Kasumi-1 (cell line): ENCODE data around the gene MAPKAPK2.
"Not testable (repeated sequence)": the region's sequence is repeated elsewhere in the genome, so short reads cannot be mapped to it uniquely, and the experiment has no call there.

Source experiments
- DNase-seq, 2 experiments: peaks; one replicate each; lab custom pipeline; 2025; lab: John Stamatoyannopoulos, UW

Gene MAPKAPK2

DNA sequence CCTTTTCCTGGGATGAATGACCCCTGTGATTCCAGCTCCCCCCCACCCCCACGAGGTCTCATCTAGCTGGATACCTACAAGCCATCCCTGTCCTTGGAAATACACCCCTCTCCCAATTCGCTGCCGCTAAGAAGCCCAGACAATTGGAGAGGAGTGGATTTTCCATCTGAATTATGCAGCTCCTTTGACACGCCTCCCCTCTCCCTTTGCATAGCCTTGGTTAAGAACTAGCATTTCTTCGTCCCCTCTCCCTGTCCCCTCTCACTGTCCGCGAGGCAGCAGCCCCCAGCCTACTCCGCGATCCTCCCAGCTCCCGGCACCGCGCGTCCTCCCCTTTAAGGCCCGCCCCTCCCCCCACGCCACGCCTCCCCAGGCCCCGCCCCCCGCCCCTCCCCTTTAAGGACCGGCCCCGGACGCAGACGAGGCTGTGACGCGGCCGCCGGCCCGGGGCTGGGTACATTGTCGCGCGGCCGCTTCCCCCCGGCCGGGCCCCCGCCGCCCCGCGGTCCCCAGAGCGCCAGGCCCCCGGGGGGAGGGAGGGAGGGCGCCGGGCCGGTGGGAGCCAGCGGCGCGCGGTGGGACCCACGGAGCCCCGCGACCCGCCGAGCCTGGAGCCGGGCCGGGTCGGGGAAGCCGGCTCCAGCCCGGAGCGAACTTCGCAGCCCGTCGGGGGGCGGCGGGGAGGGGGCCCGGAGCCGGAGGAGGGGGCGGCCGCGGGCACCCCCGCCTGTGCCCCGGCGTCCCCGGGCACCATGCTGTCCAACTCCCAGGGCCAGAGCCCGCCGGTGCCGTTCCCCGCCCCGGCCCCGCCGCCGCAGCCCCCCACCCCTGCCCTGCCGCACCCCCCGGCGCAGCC is at the start of gene MAPKAPK2:
TSS of gene MAPKAPK2 (plus strand) at position 428 of the 856 bp plus-strand sequence. CDS start at position 753, 325 bp downstream.
- peak; percentile 41 to 52 for DNase-seq

DNA sequence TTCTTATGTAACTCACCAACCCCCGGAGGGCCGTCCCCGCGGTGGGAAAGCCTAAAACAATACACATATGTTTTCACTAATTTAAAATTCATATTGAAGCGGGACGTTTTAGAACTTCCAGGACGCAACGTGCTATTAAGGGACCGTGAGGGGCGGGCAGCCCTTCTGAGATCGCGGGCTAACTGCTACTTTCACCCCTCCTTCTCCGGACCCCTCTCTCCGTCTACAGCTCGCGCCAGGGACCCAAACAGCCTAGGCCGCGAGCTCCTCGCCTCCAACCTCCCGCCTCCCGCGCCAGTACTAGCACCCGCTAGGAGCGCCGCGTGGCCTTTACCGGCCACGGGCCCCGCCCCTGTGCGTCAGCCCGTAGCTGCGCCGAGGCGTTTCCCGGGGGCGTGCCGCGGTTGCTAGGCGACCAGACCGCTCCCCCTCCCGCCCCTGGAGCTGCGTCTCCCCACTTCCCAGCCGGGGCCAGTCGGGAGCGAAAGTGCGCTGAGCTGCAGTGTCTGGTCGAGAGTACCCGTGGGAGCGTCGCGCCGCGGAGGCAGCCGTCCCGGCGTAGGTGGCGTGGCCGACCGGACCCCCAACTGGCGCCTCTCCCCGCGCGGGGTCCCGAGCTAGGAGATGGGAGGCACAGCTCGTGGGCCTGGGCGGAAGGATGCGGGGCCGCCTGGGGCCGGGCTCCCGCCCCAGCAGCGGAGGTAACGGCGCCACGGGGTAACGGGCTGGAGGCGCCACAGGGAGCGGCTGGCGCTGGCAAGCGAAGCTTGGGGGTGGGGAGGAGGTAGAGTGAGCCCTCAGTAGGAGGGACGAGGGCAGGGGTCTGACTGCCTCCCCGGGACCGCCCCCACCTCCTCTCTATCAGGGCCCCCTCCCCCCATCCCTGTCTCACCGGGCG is 49.4 kb upstream of the MAPKAPK2 start, which contains the start of gene DYRK3:
TSS of gene DYRK3 (plus strand) at position 457 of the 898 bp plus-strand sequence. CDS start at position 625, 168 bp downstream.
- peak; percentile 86 to 88 for DNase-seq

DNA sequence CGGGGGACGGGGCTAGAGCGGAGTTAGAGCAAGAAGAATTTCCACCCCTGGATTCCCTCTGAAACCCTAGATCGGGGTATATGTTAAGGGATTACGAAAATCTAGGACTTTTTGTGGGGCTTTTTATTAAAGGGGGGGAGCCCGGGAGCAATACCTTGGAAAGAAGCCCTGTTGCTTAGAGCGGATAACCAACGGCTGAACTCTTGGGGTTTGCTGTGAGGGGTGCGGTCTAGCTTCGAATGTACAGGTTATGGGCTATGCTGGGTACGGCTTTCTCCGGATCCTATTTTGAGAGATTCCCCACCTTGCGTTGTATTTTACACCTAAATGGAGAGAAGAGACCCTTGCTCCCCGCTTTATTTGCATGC is 48.7 kb upstream of the MAPKAPK2 start:
- peak; percentile 22 to 27 for DNase-seq

DNA sequence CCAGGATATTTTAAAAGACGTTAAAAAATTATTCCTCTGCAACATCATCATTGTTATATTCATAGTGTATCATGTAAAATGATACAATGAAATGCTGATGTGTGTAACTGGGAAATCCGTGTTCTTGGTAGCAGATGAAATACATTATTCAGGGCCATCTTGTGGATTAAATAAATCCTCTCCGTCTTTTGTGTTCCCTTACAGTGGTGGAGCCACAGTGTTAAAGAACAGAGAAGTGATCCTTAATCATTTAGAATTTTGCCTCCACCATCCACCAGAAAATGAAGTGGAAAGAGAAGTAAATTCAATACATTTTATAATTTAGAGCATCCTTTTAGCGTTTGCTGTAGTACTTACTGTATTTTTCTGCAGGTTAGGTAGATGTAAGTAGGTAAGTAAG is 48.0 kb upstream of the MAPKAPK2 start:
- DNase-seq = no peak

DNA sequence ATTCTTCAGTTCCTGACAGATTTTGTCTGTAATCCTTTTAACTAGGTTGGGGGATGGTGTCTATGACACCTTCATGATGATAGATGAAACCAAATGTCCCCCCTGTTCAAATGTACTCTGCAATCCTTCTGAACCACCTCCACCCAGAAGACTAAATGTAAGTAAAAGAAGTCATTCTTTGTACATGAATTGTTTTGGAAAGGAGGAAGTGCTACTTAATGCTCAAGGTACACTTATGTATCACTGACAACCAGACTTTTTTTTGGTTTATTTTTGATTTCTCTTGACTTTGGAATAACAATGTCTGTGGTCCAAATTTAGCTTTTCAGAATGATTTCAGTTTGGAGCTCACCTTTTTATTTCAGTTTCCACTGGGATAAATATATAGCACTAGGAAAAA is 47.1 kb upstream of the MAPKAPK2 start:
- DNase-seq = peak; percentile 7 to 13

DNA sequence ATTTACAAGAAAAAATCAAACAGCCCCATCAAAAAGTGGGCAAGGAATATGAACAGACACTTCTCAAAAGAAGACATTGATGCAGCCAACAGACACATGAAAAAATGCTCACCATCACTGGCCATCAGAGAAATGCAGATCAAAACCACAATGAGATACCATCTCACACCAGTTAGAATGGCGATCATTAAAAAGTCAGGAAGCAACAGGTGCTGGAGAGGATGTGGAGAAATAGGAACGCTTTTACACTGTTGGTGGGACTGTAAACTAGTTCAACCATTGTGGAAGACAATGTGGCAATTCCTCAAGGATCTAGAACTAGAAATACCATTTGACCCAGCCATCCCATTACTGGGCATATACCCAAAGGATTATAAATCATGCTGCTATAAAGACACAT is 42.6 kb upstream of the MAPKAPK2 start:
- not testable (repeated sequence) for DNase-seq

DNA sequence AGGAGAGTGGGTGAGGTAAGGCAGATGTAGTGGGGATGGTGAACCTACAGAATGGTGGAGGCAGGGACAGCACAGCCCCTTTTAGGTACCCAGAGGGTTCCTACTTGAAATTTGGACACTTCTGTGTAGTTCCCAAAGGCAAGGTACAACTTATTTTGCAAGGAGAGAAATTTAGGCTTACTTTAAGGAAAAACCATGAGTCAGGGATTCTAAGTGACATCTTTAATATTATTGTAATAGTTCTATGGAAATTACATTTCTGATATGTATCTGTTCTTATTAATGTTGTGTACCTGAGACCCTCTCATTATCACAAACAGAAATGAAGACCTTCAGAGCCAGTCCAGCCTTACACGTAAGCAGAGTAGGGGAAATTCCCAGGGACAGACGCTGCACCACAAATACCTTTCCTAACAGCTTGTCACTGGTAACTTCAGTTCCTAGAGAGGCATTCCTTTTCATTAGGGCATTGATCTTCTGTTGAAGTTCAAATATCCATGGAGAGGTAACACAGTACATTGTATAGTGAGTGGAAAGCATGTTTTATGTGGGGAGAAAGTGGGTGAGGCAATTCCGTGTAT is 41.5 kb upstream of the MAPKAPK2 start:
- no peak for DNase-seq

DNA sequence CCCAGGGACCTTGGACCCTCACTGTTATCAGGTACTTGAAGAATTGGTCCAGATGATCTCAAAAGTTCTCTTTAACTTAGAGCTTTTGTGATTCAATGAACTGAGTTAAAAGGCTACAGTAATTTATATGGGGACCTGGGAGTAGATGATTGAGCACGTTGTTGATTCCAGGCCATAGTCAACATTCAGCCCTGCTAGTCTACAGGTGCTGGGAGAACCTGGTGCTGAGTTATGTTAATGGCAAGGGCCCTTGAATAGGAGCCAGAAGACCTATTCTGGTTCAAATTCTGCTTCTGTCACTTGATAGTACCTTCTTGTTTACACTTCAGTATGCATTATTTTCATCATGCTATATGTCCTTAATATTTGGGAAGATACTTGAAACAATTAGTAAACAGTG is 38.2 kb upstream of the MAPKAPK2 start:
- DNase-seq = no peak

DNA sequence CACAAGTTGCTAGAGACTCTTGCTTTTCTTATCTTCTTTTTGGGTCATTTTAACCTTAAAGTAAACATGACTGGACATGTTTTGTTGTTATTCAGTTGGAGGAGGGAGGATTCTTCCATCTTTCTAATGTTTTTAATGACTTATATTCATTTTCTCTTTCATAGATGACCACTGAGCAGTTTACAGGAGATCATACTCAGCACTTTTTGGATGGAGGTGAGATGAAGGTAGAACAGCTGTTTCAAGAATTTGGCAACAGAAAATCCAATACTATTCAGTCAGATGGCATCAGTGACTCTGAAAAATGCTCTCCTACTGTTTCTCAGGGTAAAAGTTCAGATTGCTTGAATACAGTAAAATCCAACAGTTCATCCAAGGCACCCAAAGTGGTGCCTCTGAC is 37.5 kb upstream of the MAPKAPK2 start:
- DNase-seq = no peak

DNA sequence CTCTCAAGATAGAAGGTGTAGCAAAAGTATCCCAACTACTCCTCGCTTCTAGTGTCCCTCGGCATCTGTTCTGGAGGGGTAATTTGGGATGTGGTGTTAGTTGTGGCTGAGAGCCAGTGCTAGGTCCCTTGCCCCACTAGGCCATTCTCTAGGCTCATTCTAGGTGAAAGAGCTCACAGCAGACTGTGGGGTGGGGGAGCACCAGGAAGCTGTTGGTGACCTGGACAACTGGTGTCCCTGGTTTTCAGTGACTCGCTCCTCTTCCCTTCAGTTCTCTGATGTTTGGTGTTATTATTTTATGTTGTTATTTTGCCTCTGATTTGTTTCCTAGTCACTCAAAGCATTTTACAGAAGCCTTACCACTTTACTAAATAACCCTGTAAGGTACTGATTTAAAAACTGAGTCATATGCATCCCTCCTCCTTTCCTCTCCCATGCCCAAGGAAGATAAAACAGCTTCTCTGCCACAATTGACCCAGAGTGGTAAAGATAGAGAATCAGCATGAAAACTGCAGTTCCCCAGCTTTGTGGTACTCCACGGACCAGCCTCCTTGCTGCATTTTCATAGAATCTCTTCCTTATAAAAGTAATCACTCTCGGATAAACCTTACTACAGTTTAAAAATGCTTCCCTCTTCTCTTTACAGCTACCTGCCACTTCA is 35.3 kb upstream of the MAPKAPK2 start:
- DNase-seq = no peak

DNA sequence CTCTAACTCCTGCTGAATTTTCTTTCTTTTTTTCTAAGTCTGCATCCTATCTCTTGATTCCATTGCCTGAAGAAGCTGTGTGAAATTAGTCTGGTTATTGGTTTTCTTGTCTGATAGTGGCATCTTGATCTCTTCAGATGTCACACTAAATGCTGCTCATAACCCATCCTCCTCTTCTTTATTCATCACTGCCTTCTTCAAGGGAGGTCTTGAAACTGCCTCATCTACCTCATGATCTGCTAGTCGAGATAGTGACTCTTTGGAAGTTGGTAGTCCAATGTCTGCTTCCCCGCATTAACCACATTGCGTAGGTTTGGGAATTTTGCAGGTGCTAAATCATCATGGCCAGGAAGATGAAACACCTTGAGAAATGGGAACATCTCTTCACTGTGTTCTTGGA is 33.7 kb upstream of the MAPKAPK2 start:
- no peak for DNase-seq

DNA sequence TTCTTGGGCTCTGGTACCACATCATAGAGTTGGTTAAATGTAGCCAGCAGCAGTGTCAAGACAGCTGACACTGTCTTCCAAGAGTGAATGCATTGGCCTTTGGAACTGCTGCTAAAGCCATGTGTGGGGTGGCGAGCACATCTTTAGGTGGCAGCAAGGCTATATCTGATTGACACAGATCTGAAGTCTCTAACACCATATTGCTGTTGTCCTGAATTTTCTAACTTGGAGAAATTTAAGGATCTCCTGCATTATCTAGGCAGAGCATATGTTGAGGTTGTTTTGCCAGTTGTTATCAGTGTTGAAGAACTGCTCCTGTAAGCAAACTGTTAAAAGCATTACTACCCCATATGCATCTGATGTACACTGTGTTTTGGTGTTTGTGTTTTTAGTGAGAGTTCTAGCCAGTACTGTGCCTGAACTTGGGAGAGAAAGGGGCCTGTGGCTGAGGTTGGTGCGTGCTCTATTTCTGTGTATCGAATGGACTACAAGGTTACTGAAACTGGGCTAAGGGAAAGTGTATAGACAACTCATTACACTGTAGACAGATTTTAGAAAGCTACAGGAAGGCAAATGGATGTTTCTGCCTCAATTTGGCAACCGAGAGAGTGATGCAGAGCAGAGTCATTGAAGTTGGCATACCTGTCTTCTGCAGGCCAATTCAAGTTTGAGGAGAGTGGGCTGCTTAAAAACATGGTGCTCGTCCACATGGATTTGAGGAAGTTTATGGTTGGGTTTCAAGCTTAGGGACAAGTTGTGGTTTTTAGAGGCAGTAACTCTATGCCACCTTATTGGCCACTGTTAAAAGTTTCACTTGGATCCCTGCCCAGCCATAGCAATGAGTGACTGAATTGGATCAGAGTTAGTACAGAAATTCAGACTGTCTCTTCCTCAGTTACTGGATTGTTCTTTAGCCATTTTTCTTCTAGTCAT is 32.5 kb upstream of the MAPKAPK2 start:
- DNase-seq = peak; percentile 57 to 64

DNA sequence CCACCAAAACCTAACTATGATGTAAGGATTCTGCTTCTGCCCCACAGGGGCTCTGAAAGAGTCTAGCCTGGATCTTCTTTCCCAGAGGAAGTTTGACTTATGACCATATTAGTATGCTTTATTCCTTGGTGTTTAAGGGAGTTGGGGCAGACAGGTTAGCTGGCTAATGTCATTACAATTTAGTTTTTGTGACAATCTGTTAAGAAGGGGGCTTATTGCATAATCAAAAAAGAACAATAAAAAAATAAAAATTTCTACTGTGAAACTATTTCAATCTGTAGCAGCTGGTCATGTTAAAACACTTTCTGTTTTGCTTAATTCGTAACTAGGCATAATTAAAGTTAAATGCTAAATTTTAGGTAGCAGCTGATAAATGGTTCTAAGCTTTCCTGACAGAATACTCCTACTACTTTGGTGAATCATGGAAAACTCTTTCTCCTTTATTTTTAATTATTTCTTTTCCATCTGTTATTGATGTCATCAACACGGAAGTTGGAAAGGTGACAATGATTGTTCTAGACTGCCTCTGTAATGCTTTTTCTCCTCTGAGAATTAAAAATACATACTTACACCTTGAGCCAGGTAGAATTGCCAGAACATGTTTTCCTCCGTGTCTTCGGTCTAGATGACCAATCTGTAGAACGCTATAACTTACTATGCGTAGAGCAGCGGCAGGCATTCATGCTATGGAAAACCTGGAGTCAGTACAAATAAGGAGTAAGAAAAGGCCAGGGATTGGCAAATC is 30.8 kb upstream of the MAPKAPK2 start:
- DNase-seq = no peak

DNA sequence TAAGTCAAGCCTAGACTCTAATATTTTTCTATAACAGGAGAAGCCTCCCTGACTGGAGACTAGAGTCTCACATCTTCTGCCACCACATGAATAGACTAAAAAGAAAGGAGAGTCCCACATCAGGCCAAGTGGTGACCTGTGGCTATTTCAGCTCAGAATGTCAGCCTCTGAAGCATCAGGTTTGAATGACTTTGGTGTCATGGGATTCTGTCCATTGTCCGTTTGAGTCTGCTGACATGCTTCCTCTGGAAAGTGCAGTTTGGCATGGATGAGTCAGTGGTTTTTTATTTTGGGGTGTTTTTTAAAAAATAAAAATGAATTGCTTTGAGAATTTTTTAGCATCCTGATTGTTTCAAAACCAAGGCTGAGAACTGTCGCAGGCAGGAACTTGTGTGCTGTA is 29.9 kb upstream of the MAPKAPK2 start:
- no peak for DNase-seq

DNA sequence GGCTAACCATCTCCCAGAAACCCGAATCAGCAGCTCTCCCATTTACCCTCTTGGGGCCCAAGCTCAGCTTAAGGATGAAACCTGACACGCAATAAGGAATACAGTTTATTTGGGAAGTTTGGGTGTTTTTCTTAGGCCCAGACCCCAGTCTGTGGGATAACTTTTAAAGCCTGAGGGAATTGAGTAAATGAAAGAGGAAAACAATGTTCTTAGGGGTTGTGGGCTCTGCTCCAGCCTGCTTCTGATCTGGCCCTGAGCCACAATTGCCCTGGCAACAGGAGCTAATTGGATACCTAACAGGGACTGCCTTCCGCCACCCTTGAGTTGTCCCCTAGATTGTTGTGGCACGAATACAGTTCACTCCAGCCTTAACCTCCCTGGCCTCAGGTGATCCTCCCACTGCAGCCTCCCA is 29.2 kb upstream of the MAPKAPK2 start:
- DNase-seq = no peak

DNA sequence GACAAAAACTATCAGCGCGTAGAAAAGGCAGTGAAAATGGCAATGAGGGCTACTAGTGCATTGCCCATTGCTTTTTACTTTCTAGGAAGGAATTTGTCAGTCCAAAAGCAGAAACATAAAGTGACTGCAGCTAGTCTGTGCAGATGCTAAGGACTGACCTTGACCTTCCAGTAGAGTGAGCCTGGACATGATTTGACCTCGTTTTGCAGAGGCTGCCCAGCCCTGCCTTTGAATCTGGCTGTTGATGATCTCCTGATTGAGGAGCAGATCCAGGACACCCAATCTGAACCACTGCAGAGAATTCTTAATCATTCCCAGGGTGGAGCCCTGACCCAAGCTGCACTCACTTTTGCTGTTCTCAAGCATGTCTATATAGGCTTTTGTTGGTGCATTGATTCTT is 27.8 kb upstream of the MAPKAPK2 start:
- DNase-seq = no peak

DNA sequence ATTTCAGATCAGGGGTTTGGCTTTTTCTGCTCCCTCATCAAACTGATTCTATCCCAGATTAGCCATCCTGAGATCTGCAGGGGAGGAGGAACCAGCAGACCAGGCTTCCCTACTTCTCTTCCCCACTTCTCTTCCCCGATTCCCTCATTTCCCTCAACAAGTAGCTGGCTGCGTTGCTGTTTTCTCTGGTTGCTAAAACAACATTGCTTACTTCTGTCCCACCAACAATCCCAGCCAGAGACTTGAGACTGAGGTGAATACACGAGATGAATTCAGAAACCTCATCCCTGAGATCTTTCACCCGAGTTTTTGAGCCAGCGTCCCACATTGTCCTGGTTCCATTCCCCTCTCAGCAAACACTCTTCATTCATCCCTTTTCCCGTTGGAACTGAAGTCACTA is 27.0 kb upstream of the MAPKAPK2 start:
- DNase-seq = no peak

DNA sequence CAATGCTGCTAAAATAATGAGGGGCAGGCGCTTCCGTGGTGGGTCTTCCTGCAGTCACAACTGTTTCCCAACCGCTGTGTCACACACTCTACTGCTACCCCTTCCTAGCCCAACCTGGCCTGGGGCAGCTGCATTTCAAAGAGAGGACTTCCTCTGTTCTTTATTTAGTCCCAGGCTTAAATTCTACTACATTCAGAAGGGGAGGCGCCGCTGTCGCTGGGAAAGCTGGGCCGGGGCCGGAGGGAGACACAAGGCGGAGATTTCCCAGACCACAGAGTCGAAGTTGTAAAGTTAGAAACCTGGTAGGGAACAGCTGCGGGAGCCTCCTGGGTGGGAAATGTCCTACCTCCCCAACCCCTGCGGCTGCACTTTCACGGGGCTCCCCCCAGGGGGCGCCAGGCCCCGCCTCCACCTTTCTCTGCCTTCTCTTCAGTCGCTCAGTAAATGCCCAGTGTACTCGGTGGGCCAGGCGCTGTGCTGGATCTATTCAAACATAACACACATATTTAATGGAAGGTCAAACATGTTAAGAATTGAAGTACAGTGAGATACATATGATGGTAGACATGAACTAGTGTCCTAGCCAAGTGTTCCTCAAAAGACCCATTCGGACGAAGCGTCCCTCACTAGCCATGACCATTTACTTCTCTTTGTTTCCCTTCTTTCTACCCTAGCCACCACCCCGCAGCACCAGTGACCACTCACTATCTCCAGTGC is 26.3 kb upstream of the MAPKAPK2 start:
- DNase-seq = peak; percentile 88 to 94

DNA sequence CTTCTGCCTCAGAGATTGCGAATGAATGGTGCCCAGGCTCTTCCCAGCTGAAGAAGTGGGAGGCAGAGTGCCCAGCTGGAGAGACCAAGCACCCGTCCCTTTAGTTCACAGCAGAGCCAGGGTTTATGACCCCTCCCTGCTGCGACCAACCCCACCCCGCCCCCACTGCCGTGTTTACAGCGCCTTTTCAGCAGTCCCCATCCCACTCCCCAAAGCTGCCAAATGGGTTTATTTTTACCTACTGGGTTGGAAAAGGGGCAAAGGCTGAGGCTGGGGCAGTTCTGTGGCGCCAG is 25.8 kb upstream of the MAPKAPK2 start:
- no peak for DNase-seq

DNA sequence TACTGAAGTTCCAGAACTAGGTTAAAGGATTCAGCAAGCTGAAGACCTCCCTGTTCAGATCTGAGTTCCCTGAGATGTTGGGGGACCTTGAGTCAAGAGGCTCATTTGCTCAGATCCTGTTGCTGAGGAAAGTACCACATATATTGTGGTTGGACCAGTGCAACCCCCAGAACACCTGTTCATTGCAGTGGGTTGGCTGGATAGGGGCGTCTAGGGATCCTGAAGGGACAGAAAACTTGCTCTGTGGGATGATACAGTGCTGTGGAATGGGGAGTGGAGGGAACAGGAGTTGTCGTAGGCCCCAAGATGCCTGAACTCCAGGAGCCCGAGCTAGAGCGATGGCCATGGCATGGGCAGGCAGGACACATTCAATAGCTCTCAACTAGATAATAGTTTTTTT is 24.6 kb upstream of the MAPKAPK2 start:
- no peak for DNase-seq
